ENCODE data around the gene NLN. TPM values are rescaled to one million over a fixed set of nuclear protein-coding genes. Genes with fewer than 3 reads are reported as not detected.
"Not testable (repeated sequence)": the region's sequence is repeated elsewhere in the genome, so short reads cannot be mapped to it uniquely, and the experiment has no call there.

The NLN gene
- total RNA-seq, 1 donor from 2014 or later: 14.8 TPM

GRCh38 chr5:65772963-65773362 is 51.0 kb downstream of the NLN start:
- not testable (repeated sequence) for DNase-seq (ENCODE audit: low spot score)

GRCh38 chr5:65774346-65774745 is 52.3 kb downstream of the NLN start:
- DNase-seq (ENCODE audit: low spot score): no peak

- no peak for DNase-seq (ENCODE audit: low spot score)
Measured at GRCh38 chr5:65775476-65775875, 53.5 kb downstream of the NLN start.

- no peak for DNase-seq (ENCODE audit: low spot score)
Measured at GRCh38 chr5:65776441-65777141, 54.6 kb downstream of the NLN start.

- no peak for DNase-seq (ENCODE audit: low spot score)
Measured at GRCh38 chr5:65778126-65778525, 56.1 kb downstream of the NLN start.

- no peak for DNase-seq (ENCODE audit: low spot score)
Measured at GRCh38 chr5:65779643-65780042, 57.6 kb downstream of the NLN start.

- not testable (repeated sequence) for DNase-seq (ENCODE audit: low spot score)
Measured at GRCh38 chr5:65788296-65788695, 66.3 kb downstream of the NLN start.

GRCh38 chr5:65790371-65791163 is 68.6 kb downstream of the NLN start:
- no peak for DNase-seq (ENCODE audit: low spot score)

GRCh38 chr5:65791712-65792673 is 70.0 kb downstream of the NLN start:
- no peak for DNase-seq (ENCODE audit: low spot score)

- no peak for DNase-seq (ENCODE audit: low spot score)
Measured at GRCh38 chr5:65796269-65796668, 74.3 kb downstream of the NLN start.

- no peak for DNase-seq (ENCODE audit: low spot score)
Measured at GRCh38 chr5:65796751-65797316, 74.8 kb downstream of the NLN start.

GRCh38 chr5:65797481-65797880 is 75.5 kb downstream of the NLN start:
- no peak for DNase-seq (ENCODE audit: low spot score)

GRCh38 chr5:65799857-65800256 is 77.9 kb downstream of the NLN start:
- no peak for DNase-seq (ENCODE audit: low spot score)

- DNase-seq (ENCODE audit: low spot score): no peak
Measured at GRCh38 chr5:65800775-65801174, 78.8 kb downstream of the NLN start.

- no peak for DNase-seq (ENCODE audit: low spot score)
Measured at GRCh38 chr5:65801352-65801783, 79.4 kb downstream of the NLN start.

- no peak for DNase-seq (ENCODE audit: low spot score)
Measured at GRCh38 chr5:65802080-65802479, 80.1 kb downstream of the NLN start.

- DNase-seq (ENCODE audit: low spot score): no peak
Measured at GRCh38 chr5:65802820-65803219, 80.8 kb downstream of the NLN start.

- DNase-seq (ENCODE audit: low spot score): no peak
Measured at GRCh38 chr5:65803699-65804391, 81.8 kb downstream of the NLN start.

GRCh38 chr5:65805089-65805488 is 83.1 kb downstream of the NLN start:
- no peak for DNase-seq (ENCODE audit: low spot score)

GRCh38 chr5:65807494-65807893 is 85.5 kb downstream of the NLN start:
- DNase-seq (ENCODE audit: low spot score): not testable (repeated sequence)

- DNase-seq (ENCODE audit: low spot score): no peak
Measured at GRCh38 chr5:65808251-65808741, 86.3 kb downstream of the NLN start.

Data from mucosa of gallbladder (tissue), 1 donor.